Natural killer cell treated with Interleukin-12 subunit alpha and Interleukin-12 subunit beta and Interleukin-15 and Interleukin-18, amount 100 ng/mL, for 72 hours (primary cell): ENCODE measurements around the gene RTBDN. TPM values are rescaled to one million over a fixed set of nuclear protein-coding genes. Genes with fewer than 3 reads are reported as not detected.
"Not testable (repeated sequence)": the region's sequence is repeated elsewhere in the genome, so short reads cannot be mapped to it uniquely, and the experiment has no call there.

ENCODE experiments used
- ATAC-seq, 2 donors: fragments of 150-1000 bp; cut with Tn5 transposase in 1 of 2; sonication (Bioruptor Pico), chemical (Tn5 transposase) in 1 of 2; 2 replicates each; pipeline ENCODE4 v1.10.0; 2021
- DNase-seq: peaks from one replicate; pipeline ENCODE4 v3.0.0; 2022; ENCODE audit warnings: low spot score
- H3K27ac Mint-ChIP-seq, 2 donors: 1 replicate in 1 of 2; 2 replicates in 1 of 2; pipeline ENCODE4 v1.8.0; 2022; ENCODE audit warnings: mixed read lengths in 2 of 2, mild to moderate bottlenecking in 1 of 2, moderate library complexity in 1 of 2
- H3K27me3 Mint-ChIP-seq, 2 donors: 1 replicate in 1 of 2; 2 replicates in 1 of 2; pipeline ENCODE4 v1.8.0; 2022; ENCODE audit warnings: mixed read lengths in 2 of 2
- H3K36me3 Mint-ChIP-seq: one replicate; pipeline ENCODE4 v1.8.0; 2022; ENCODE audit warnings: mixed read lengths
- H3K4me1 Mint-ChIP-seq, 2 donors: 1 replicate in 1 of 2; 2 replicates in 1 of 2; pipeline ENCODE4 v1.8.0; 2022; ENCODE audit warnings: low read depth in 2 of 2, mixed read lengths in 2 of 2, mild to moderate bottlenecking in 1 of 2
- H3K4me3 Mint-ChIP-seq: one replicate; pipeline ENCODE4 v1.8.0; 2022; ENCODE audit warnings: mixed read lengths
- H3K9me3 Mint-ChIP-seq: 2 replicates; pipeline ENCODE4 v1.8.0; 2022; ENCODE audit warnings: mixed read lengths
- total RNA-seq, 2 donors: library from RNA; stranded (reverse); gene quantifications; one replicate each; pipeline ENCODE4 v1.2.3, GENCODE V29; 2022

The RTBDN gene
- total RNA-seq, 2 donors from 2014 or later: not detected

- ATAC-seq, H3K27me3 Mint-ChIP-seq, H3K36me3 Mint-ChIP-seq, H3K9me3 Mint-ChIP-seq, H3K27ac Mint-ChIP-seq, DNase-seq, H3K4me3 Mint-ChIP-seq: not testable (repeated sequence)
- H3K4me1 Mint-ChIP-seq: peaks cover 23 to 30% of the 10 kb centered on the region in 2 donors
Measured at GRCh38 chr19:12797607-12798006, 36.8 kb downstream of the RTBDN start.

GRCh38 chr19:12797141-12797587 lies 37.2 kb downstream of the RTBDN start:
- DNase-seq (no peak), ATAC-seq (no peak)
- H3K4me3 Mint-ChIP-seq: no peak overlapping the region
- H3K4me1 Mint-ChIP-seq: peaks cover 19 to 26% of the 10 kb centered on the region in 2 donors
- H3K27ac Mint-ChIP-seq: no peak overlapping the region
- no peaks in the 10 kb centered on the region for H3K9me3 Mint-ChIP-seq
- no peaks in the 10 kb centered on the region for H3K36me3 Mint-ChIP-seq
- H3K27me3 Mint-ChIP-seq: no peaks in the 10 kb centered on the region

DNA sequence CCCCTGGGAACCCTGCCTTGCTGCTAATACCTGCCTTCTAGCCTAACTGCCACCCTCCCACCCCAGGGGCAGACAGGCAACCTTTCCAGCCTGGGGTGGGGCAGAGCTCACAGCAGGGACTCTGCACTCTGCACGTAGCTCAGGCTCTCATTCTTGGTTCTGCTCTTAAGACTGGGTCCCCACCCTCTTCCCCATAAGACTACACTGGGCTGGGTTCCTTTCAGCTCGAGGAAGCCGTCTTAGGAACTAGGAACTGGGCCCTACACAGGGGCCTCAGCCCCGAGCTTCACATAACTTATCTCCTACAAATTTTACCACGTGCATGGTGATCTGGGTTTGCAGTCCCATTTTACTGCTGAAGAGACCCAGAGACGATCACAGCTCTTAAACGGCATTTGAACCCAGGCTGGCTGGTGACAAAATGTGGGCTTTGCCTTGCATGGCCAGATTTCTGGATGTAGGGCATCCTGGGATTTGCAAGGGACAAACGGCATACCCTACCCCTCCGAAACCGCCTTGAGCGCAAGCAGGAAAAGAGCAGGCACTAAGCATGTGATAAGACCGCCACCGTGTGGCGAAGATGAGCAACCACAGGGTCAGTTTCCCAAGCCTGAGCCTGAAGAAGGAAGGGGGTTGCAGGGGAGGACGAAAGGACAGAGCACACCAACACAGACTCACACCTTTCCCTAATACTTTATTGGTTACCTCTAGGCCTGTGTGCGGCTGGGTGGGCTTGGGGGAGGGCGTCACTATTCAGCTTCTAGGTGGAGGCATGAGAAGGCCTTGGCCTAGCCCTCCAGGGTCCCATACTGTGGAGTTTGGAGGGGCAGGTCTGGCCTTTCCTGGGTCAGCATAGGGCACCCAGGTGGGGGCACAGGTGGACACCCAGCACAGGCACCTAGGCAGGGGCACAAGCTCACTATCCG lies 38.0 kb downstream of the RTBDN start:
- Mint-ChIP-seq H3K27me3 (no peaks in the 10 kb centered on the region), H3K27ac (peak overlapping the region; percentile 24 to 68), H3K4me3 (peak overlapping the region; percentile 74), H3K4me1 (peaks cover 18 to 24% of the 10 kb centered on the region in 2 donors), H3K36me3 (no peaks in the 10 kb centered on the region), H3K9me3 (no peaks in the 10 kb centered on the region)
- no peak for ATAC-seq
- DNase-seq: peak; percentile 79

- peak overlapping the region; percentile 79 for H3K4me3 Mint-ChIP-seq
- H3K27me3 Mint-ChIP-seq: no peaks in the 10 kb centered on the region
- H3K27ac Mint-ChIP-seq: peak overlapping the region; percentile 87 to 90
- no peak for DNase-seq
- no peaks in the 10 kb centered on the region for H3K36me3 Mint-ChIP-seq
- H3K4me1 Mint-ChIP-seq: peaks cover 29 to 30% of the 10 kb centered on the region in 2 donors
- H3K9me3 Mint-ChIP-seq: no peaks in the 10 kb centered on the region
- no peak for ATAC-seq
Measured at GRCh38 chr19:12794971-12795381, 39.4 kb downstream of the RTBDN start.

DNA sequence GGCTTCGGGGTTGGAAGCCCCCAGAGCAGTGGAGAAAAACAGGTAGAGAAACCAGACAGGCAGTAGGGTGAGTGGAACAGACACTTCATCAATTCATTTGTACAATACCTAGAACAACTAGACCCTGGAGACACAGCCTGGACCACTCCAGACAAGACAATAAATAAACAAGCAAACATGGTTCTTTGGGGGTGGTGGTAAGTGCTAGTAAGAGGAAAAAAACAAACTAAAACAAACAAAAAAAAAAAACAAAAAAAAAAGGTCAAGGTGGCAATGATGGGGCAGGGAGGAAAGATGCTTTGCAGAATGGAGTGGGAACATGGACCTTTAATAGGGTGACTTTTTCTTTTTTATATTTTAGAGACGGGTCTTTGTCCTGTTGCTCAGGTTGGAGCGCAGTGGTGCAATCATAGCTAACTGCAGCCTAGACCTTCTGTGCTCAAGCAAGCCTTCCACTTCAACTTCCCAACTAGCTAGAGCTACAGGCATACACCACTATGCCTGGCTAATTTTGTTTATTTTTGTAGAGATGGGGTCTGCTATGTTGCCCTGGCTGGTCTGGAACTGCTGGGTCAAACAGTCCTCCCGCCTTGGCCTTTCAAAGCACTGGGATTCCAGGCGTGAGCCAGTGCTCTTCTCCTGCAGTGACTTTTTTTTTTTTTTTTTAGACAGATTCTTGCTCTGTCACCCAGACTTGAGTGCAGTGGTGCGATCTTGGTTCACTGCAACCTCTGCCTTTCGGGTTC lies 40.0 kb downstream of the RTBDN start:
- peaks cover 29 to 30% of the 10 kb centered on the region in 2 donors for H3K4me1 Mint-ChIP-seq
- H3K9me3 Mint-ChIP-seq: no peaks in the 10 kb centered on the region
- H3K27ac Mint-ChIP-seq: peak overlapping the region; percentile 87 to 90
- no peaks in the 10 kb centered on the region for H3K36me3 Mint-ChIP-seq
- no peaks in the 10 kb centered on the region for H3K27me3 Mint-ChIP-seq
- peak overlapping the region; percentile 79 for H3K4me3 Mint-ChIP-seq
- ATAC-seq (no peak), DNase-seq (no peak)

- peak; percentile 61 to 66 for ATAC-seq
- peaks cover 36 to 37% of the 10 kb centered on the region in 2 donors for H3K4me1 Mint-ChIP-seq
- H3K9me3 Mint-ChIP-seq: no peaks in the 10 kb centered on the region
- H3K36me3 Mint-ChIP-seq: no peaks in the 10 kb centered on the region
- DNase-seq: peak; percentile 97
- H3K4me3 Mint-ChIP-seq: peak overlapping the region; percentile 97
- H3K27me3 Mint-ChIP-seq: no peaks in the 10 kb centered on the region
- peak overlapping the region; percentile 90 to 98 for H3K27ac Mint-ChIP-seq
Measured at GRCh38 chr19:12793290-12794195, 40.8 kb downstream of the RTBDN start.

- Mint-ChIP-seq H3K9me3 (no peaks in the 10 kb centered on the region), H3K4me3 (peak overlapping the region; percentile 97), H3K4me1 (peaks cover 36 to 40% of the 10 kb centered on the region in 2 donors), H3K27ac (peak overlapping the region; percentile 90 to 98), H3K27me3 (no peaks in the 10 kb centered on the region), H3K36me3 (no peaks in the 10 kb centered on the region)
- ATAC-seq (no peak), DNase-seq (no peak)
Measured at GRCh38 chr19:12792853-12793289, 41.5 kb downstream of the RTBDN start.

- H3K36me3 Mint-ChIP-seq: no peaks in the 10 kb centered on the region
- no peaks in the 10 kb centered on the region for H3K27me3 Mint-ChIP-seq
- peaks cover 36 to 40% of the 10 kb centered on the region in 2 donors for H3K4me1 Mint-ChIP-seq
- no peaks in the 10 kb centered on the region for H3K9me3 Mint-ChIP-seq
- peak overlapping the region; percentile 97 for H3K4me3 Mint-ChIP-seq
- ATAC-seq (peak in 1 of 2 donors; percentile 0), DNase-seq (peak; percentile 85)
- H3K27ac Mint-ChIP-seq: peak overlapping the region; percentile 90 to 98
Measured at GRCh38 chr19:12792051-12792852, 42.1 kb downstream of the RTBDN start.

DNA sequence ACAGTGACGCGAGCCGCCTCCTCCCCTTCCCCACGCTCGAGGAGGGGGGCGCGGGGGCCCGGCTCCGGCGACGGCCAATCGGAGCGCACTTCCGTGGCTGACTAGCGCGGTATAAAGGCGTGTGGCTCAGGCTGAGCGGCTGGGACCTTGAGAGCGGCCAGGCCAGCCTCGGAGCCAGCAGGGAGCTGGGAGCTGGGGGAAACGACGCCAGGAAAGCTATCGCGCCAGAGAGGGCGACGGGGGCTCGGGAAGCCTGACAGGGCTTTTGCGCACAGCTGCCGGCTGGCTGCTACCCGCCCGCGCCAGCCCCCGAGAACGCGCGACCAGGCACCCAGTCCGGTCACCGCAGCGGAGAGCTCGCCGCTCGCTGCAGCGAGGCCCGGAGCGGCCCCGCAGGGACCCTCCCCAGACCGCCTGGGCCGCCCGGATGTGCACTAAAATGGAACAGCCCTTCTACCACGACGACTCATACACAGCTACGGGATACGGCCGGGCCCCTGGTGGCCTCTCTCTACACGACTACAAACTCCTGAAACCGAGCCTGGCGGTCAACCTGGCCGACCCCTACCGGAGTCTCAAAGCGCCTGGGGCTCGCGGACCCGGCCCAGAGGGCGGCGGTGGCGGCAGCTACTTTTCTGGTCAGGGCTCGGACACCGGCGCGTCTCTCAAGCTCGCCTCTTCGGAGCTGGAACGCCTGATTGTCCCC lies 42.9 kb downstream of the RTBDN start, which contains the start of gene JUNB:
TSS of gene JUNB (plus strand) at position 142 of the 706 bp plus-strand sequence. CDS start at position 428, 286 bp downstream.
- peak; percentile 98 for DNase-seq
- peak within 1 kb of the TSS; percentile 97 for H3K4me3 Mint-ChIP-seq
- no peaks in the 10 kb centered on the region for H3K36me3 Mint-ChIP-seq
- no peaks in the 10 kb centered on the region for H3K9me3 Mint-ChIP-seq
- no peaks in the 10 kb centered on the region for H3K27me3 Mint-ChIP-seq
- peak; percentile 62 to 72 for ATAC-seq
- H3K4me1 Mint-ChIP-seq: peaks cover 35 to 39% of the 10 kb centered on the region in 2 donors
- peak within 1 kb of the TSS; percentile 90 to 98 for H3K27ac Mint-ChIP-seq

DNA sequence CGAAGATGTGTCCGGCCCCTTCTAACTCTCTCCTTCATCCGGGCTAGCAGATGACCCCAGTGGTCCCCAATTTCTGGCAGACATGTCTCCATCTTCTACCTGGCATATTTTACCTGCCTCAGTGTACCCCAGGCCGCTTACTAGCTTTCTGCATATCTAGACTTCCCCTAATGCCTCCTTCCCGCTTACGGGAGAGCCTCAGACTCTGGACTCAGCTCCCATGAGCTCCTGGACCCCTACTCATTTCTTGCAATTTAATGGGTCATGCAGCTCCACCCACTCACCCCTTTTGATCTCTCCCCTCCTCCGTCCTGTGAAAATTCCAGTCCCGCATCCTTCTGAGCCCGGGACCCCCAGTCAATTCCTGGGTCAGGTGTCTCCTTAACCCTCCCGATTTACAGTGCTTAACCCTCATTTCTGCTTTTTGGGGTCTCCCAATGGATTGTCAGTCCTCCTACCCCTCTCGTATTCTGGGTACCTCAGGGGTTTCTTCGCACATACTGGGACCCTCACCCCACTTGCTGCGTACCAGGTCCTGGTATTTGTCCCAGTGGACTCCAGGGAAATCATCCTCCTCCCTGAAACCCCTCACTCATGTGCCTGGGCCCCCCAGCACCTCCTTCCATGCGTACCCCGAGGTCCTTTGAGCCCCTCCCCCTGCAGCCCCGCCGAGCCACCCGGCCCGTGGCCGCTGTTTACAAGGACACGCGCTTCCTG lies 43.6 kb downstream of the RTBDN start:
- peak overlapping the region; percentile 97 for H3K4me3 Mint-ChIP-seq
- ATAC-seq (no peak), DNase-seq (no peak)
- peak overlapping the region; percentile 90 to 98 for H3K27ac Mint-ChIP-seq
- peaks cover 28 to 31% of the 10 kb centered on the region in 2 donors for H3K4me1 Mint-ChIP-seq
- no peaks in the 10 kb centered on the region for H3K36me3 Mint-ChIP-seq
- no peaks in the 10 kb centered on the region for H3K9me3 Mint-ChIP-seq
- H3K27me3 Mint-ChIP-seq: no peaks in the 10 kb centered on the region

DNA sequence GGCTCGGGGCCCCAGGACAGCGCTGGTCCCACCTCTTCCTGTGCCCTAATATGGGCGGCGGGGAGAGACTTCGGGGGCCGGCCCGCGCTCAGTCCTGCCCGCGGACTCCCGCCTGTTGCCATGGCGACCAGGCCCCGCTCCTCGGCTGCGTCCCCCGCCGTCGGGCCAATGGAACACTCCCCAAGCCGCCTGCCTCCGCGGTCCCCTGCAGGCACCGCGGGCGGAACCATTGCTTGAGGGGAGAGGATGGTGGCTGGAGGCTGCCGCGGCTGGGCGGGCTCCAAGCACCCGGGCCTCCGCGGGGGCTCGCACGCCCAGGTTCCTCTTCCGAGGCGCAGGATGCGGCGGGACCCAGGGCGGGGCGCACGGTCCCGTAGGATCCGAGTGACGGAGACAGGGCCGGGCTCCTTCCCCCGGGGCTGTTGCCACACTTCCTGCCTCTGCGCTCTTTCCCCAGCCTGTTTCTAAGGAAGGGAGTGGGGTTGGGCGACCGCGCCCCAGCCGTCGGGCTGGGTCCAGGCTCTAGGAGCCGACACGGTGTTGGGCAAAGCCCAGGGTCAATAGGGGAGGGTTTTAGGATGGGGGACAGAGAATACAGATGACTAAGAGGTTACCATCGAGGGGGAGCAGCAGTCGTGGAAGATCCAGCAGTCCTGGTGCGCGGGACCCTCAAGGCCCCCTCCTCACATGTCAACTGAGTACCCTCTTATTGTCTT lies 44.3 kb downstream of the RTBDN start:
- DNase-seq (peak; percentile 99), ATAC-seq (peak; percentile 66 to 69)
- Mint-ChIP-seq H3K4me3 (peak overlapping the region; percentile 97), H3K4me1 (peaks cover 25 to 29% of the 10 kb centered on the region in 2 donors), H3K27ac (peak overlapping the region; percentile 90 to 98), H3K36me3 (no peaks in the 10 kb centered on the region), H3K27me3 (no peaks in the 10 kb centered on the region), H3K9me3 (no peaks in the 10 kb centered on the region)
